Small intestine (tissue), 7 donors: ENCODE measurements around the gene CENPO. TPM values are rescaled to one million over a fixed set of nuclear protein-coding genes. Genes with fewer than 3 reads are reported as not detected.

ENCODE experiments used
- DNase-seq, 2 donors: peaks; one replicate each; pipeline versions ENCODE4 v3.0.0 to v3.0.0-alpha.2; 2013
- FAIRE-seq: peaks from 2 replicates; lab custom pipeline; 2012; peaks lifted over from hg19 to GRCh38; lab: Jason Lieb, UNC
- H3K27ac ChIP-seq, 3 donors: one replicate each; pipeline ENCODE4 v1.5.1; 2013; ENCODE audit warnings: low read length in 2 of 3, mild to moderate bottlenecking in 2 of 3, control low read depth in 1 of 3, inconsistent platforms in 1 of 3, low read depth in 1 of 3, moderate library complexity in 1 of 3
- H3K27me3 ChIP-seq, 3 donors: one replicate each; pipeline ENCODE4 v1.6.1; 2013; ENCODE audit warnings: low read length in 3 of 3, inconsistent platforms in 1 of 3; ENCODE audit not compliant: control insufficient read depth in 3 of 3, insufficient read depth in 3 of 3
- H3K36me3 ChIP-seq, 3 donors: one replicate each; pipeline ENCODE4 v1.6.1; 2013; ENCODE audit warnings: low read length in 3 of 3, inconsistent platforms in 1 of 3, low read depth in 1 of 3, mild to moderate bottlenecking in 1 of 3, moderate library complexity in 1 of 3; ENCODE audit not compliant: control insufficient read depth in 3 of 3, insufficient read depth in 2 of 3
- H3K4me1 ChIP-seq, 3 donors: one replicate each; pipeline ENCODE4 v1.6.1; 2013; ENCODE audit warnings: low read length in 2 of 3, inconsistent platforms in 1 of 3, low read depth in 1 of 3, mild to moderate bottlenecking in 1 of 3, moderate library complexity in 1 of 3; ENCODE audit not compliant: control insufficient read depth in 3 of 3, insufficient read depth in 2 of 3
- H3K4me3 ChIP-seq, 3 donors: one replicate each; pipeline ENCODE4 v1.5.1; 2013; ENCODE audit warnings: low read length in 3 of 3, control low read depth in 1 of 3, inconsistent platforms in 1 of 3, low read depth in 1 of 3, mild to moderate bottlenecking in 1 of 3, moderate library complexity in 1 of 3
- H3K9me3 ChIP-seq, 2 donors: one replicate each; pipeline ENCODE4 v1.6.1; 2013; ENCODE audit warnings: low read depth in 1 of 2, low read length in 1 of 2; ENCODE audit not compliant: control insufficient read depth in 2 of 2, insufficient read depth in 1 of 2
- WGBS, 3 donors: extraction: QIAGEN DNeasy Blood & Tissue Kit; methylation state at CpG; one replicate each; pipeline ENCODE4 v1.1.7; 2013; 5-methylcytosine and 5-hydroxymethylcytosine counted together
- polyA plus RNA-seq, 4 donors: library from polyadenylated mRNA; stranded (reverse) in 3 of 4; unstranded in 1 of 4; fragments of 200-250 nt in 3 of 4; fragments of 120-200 nt in 1 of 4; gene quantifications; one replicate each; pipeline versions ENCODE4 v1.2.1 to v1.2.3, GENCODE V29; 2013
- donor health status: healthy with polysubstance abuse.
- donor health status: control.
- donor health status: control.
- donor health status: Bipolar disorder and iron deficiency.
- donor health status: healthy.

CENPO gene
- polyA plus RNA-seq, 4 donors: 1.4 to 10.4 (median 5.9) TPM

DNA sequence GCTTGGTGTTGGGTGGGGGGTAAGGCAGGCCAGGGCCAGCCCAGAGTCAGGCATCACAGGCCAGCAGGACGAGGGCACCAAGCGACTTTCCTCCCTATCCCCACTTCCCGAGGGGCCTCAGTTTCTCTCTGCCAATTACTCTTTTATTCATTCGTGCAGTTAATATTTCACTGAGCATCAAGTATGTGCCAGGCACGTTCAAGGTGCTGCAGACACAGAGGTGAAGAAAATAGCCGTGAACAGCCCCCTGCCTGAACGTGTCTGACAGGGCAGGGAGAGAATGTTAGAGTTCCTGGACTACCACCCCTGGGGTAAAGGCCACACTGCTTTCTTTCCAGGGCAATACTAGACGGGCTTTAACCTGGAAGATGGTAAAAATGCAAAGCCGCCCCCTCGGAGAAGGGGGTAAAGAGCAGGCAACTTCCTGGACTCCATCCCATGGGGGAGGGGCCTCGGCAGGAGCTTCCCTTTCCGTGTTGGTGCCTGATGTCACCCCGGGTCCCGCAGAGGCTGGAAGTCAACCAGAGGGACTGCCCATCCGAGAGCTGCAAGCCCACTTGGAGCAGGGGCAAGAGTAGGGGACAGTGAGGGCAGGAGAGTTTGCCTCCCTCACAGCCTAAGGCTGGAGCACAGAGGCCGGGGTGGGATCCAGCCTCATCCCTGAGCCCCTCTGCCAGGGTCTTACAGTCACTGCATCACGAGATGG is 47.1 kb downstream of the CENPO start:
- FAIRE-seq (no peak), DNase-seq (peak in 1 of 2 donors; percentile 62)
- Histone ChIP-seq H3K4me1 (no peaks in the 10 kb centered on the region), H3K36me3 (peaks cover 0 to 57% (median 0%) of the 10 kb centered on the region in 3 donors), H3K27me3 (no peaks in the 10 kb centered on the region), H3K9me3 (no peaks in the 10 kb centered on the region), H3K27ac (no peak overlapping the region), H3K4me3 (no peak overlapping the region)
- WGBS, 3 donors: 54 to 71% (median 59%) methylated on average over 17 of the region's 17 CpGs

DNA sequence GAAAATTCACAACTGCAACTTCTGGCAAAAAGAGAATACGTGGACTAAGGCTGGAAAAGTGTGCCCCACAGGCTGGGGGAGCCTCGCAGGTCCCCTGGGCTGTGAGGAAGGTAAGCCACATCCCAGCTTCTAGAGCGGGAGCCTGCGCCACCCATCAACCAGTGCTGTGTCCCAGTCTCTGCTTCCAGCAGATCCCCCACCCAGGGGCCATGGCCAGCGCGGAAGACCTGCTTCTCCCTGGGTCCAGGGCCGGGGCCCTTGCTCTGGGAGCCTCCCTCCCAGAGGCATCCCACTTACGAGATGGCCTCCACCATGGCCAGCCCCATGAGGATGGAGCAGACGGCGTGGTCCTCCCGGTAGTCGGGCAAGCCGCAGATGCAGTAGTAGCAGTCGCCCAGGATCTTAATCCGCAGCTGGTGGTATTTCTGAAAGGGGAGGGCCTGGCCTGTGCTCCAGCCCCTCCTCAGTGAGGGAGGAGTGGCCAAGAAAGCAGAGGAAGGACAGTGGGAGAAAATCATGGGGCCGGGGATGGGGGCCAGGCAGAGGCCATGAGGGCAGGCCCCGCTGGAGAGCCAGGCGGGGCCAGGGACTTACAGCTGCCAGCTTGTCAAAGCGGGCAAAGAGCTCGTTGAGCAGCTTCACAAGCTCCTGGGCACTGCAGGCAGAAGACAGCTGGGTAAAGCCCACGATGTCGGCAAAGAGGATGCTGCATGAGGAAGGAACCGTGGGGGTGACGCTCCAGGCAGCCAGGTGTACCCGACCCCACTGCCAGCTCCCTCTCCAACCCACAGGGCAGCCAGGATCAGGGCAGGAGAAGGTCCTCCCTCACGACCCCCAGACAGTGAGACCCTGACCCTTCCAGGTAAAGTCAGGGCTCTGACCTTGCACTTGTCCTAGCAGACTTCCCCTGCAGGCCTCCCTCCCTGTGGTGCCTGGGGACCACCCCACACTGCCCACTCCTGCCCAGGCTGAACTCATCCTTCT is 48.0 kb downstream of the CENPO start:
- FAIRE-seq: no peak

DNA sequence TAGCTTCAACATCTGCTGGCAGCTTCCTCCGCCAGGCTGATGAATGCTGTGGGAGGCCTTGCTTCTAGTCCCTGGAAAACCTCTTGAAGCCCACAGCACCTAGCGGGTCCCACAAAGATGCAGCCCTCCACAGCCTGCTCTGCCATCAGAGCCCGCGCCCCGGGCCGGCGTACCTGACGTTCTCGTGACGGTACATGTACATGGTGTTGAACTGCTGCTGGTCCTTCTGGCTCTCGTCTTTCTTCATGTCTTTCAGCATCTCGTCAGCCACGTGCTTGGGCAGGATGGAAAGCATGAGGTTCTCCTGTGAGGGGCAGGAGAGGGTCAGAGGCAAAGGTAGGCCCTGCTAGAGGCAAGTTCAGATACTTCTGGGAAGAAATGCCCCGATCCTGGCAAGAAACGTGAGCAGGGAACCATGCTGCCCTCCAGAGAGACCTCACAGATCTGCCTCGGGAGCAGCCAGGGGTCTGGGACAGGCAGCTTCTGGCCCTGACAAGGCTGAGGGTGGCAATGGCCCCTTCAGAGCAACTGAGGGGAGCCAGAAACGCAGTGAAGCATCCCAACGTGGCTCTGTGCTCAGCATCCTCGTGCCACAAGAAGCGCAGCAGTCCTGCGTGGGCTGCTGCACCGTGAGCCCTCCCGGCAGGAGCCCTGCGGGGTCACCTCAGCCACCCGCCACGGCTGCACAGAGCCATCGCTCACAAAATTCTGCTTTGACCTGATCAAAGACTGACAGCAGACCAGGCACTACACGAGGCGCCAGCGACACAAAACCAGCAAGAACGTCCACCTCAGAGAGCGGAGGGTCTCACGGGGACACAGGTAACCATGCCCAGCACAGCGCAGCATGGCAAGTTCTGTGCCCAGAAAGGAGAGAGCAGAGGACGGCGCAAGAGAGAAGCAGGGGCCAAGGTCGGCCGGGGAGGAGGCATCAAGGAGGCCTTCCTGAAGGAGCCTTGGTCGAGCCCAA is 49.1 kb downstream of the CENPO start:
- Histone ChIP-seq H3K27ac (no peak overlapping the region), H3K9me3 (peaks cover 0 to 12% of the 10 kb centered on the region in 2 donors), H3K27me3 (no peaks in the 10 kb centered on the region), H3K4me3 (no peak overlapping the region), H3K4me1 (no peaks in the 10 kb centered on the region), H3K36me3 (peaks cover 0 to 45% (median 0%) of the 10 kb centered on the region in 3 donors)
- DNase-seq (no peak), FAIRE-seq (no peak)
- 95 to 98% (median 95%) methylated on average over 36 to 39 of the region's 39 CpGs for WGBS, 3 donors

More for the DNA sequence above, 48.0 kb downstream of the CENPO start:
- Histone ChIP-seq H3K36me3 (peaks cover 0 to 54% (median 0%) of the 10 kb centered on the region in 3 donors), H3K9me3 (peaks cover 0 to 8% of the 10 kb centered on the region in 2 donors), H3K4me3 (no peak overlapping the region), H3K4me1 (no peaks in the 10 kb centered on the region), H3K27ac (no peak overlapping the region), H3K27me3 (no peaks in the 10 kb centered on the region)
- no peak for DNase-seq
- WGBS, 3 donors: 86 to 96% (median 87%) methylated on average over 25 to 26 of the region's 26 CpGs

DNA sequence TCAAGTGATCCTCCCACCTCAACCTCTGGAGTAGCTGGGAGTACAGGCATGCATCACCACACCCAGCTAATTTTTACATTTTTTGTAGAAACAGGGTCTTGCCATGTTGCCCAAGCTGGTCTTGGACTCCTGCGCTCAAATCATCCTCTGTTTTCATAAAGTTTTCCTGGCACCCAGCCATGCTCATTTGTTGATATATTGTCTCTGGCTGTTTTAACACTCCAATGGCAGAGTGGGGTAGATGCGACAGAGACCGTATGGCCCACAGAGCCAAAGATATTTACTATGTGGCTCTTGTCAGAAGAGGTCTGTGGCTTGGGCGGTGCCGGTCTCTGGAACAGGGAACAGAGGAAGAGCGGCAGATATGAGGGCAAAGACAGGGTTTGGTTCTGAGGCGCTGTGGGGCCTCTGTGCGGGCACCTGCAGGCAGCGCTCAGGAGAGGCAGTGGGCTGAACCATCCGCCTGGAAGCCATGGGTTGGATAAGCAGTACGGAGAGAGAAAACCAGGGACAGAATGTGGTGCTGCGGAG is 50.2 kb downstream of the CENPO start:
- 88 to 97% (median 95%) methylated on average over 12 of the region's 12 CpGs for WGBS, 3 donors
- H3K4me3 ChIP-seq: no peak overlapping the region
- no peaks in the 10 kb centered on the region for H3K4me1 ChIP-seq
- peaks cover 0 to 47% (median 0%) of the 10 kb centered on the region in 3 donors for H3K36me3 ChIP-seq
- no peak overlapping the region for H3K27ac ChIP-seq
- DNase-seq (no peak), FAIRE-seq (no peak)
- no peaks in the 10 kb centered on the region for H3K27me3 ChIP-seq
- H3K9me3 ChIP-seq: peaks cover 0 to 21% of the 10 kb centered on the region in 2 donors

DNA sequence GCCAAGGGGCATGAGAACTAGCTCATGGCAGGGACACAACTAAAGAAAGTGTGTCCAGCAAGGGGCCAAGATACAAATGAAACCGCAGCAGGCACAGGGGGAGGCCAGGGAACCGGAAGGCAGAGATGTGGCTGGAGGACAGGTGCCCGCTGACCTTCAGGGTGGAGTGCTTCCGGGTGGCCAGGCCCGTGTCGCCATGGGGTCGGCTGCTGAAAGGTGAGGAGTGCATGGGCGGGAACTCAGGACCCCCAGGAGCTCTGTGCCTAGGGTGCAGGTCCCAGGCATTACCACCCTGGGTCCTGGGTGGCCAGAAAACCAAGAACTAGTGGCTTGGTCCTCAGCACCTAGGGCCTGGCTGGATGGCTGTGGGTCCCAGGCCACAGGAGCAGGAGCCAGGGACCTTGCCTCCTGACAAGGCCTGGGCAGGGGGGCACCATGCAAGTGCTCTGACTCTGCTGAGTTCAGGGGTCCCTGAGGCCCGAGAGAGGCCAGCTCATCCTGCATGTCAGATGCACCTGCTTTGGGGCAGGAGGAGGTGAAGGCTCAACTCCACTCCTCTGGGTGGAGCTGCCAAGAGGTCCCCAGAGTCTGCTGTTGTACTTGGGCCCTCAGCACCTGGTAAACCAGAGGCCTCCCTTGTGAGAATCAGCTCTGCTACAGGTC is 50.9 kb downstream of the CENPO start:
- no peak for DNase-seq
- H3K27ac ChIP-seq: no peak overlapping the region
- no peaks in the 10 kb centered on the region for H3K27me3 ChIP-seq
- H3K36me3 ChIP-seq: peaks cover 0 to 43% (median 0%) of the 10 kb centered on the region in 3 donors
- FAIRE-seq: no peak
- H3K4me1 ChIP-seq: no peaks in the 10 kb centered on the region
- 94 to 97% (median 96%) methylated on average over 9 of the region's 9 CpGs for WGBS, 3 donors
- H3K9me3 ChIP-seq: peaks cover 0 to 28% of the 10 kb centered on the region in 2 donors
- no peak overlapping the region for H3K4me3 ChIP-seq

DNA sequence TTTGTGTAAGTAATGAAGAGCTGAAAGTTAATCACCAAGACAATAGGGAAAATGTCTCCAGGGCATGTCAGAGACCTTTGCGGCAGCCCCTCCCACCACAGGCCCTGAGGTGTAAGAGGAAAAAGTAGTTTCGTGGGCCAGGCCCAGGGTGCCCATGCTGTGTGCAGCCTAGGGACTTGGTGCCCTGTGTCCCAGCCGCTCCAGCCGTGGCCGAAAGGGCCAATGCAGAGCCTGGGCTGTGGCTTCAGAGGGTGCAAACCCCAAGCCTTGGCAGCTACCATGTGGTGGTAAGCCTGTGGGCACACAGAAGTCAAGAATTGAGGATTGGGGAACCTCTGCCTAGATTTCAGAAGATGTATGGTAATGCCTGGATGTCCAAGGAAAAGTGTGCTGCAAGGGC is 52.5 kb downstream of the CENPO start:
- no peaks in the 10 kb centered on the region for H3K4me1 ChIP-seq
- DNase-seq (no peak), FAIRE-seq (no peak)
- 95 to 98% (median 97%) methylated on average over 5 of the region's 5 CpGs for WGBS, 3 donors
- H3K27ac ChIP-seq: no peak overlapping the region
- H3K4me3 ChIP-seq: no peak overlapping the region
- H3K27me3 ChIP-seq: no peaks in the 10 kb centered on the region
- H3K9me3 ChIP-seq: peaks cover 0 to 28% of the 10 kb centered on the region in 2 donors
- peaks cover 0 to 30% (median 0%) of the 10 kb centered on the region in 3 donors for H3K36me3 ChIP-seq

DNA sequence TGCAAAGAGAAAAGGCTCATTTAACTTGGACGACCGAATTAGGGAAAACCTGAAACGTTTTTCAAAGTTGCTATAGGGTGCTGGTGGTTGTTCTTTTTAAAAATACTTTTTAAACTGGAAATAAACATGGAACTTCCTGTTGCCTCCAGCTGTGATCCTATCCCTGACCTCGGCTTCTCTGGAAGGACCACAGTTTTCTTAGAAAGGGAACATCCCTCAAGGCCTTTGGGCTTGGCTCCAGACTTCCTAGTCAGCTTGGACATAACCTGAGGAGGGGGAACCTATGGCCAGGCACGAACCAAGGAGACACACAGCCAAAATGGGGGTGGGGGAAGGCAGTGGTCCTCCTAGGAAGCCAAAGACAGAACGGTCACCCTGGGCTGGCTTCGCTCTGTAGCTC is 57.7 kb downstream of the CENPO start:
- Histone ChIP-seq H3K9me3 (peaks cover 0 to 23% of the 10 kb centered on the region in 2 donors), H3K27ac (peak overlapping the region in 1 of 3 donors; percentile 33), H3K36me3 (peaks cover 0 to 11% (median 0%) of the 10 kb centered on the region in 3 donors), H3K27me3 (no peaks in the 10 kb centered on the region), H3K4me1 (peaks cover 0 to 9% (median 0%) of the 10 kb centered on the region in 3 donors), H3K4me3 (no peak overlapping the region)
- FAIRE-seq: no peak
- no peak for DNase-seq
- WGBS, 3 donors: 70 to 93% (median 83%) methylated on average over 7 of the region's 7 CpGs
